ENCODE data around the gene YPEL2. TPM values are rescaled to one million over a fixed set of nuclear protein-coding genes. Genes with fewer than 3 reads are reported as not detected.
A peak's percentile ranks its signal among the peaks of the same experiment; 100 is the strongest.

The YPEL2 gene
- total and polyA plus RNA-seq, 2 experiments from 2014 or later: 20.2 to 26.0 TPM

DNA sequence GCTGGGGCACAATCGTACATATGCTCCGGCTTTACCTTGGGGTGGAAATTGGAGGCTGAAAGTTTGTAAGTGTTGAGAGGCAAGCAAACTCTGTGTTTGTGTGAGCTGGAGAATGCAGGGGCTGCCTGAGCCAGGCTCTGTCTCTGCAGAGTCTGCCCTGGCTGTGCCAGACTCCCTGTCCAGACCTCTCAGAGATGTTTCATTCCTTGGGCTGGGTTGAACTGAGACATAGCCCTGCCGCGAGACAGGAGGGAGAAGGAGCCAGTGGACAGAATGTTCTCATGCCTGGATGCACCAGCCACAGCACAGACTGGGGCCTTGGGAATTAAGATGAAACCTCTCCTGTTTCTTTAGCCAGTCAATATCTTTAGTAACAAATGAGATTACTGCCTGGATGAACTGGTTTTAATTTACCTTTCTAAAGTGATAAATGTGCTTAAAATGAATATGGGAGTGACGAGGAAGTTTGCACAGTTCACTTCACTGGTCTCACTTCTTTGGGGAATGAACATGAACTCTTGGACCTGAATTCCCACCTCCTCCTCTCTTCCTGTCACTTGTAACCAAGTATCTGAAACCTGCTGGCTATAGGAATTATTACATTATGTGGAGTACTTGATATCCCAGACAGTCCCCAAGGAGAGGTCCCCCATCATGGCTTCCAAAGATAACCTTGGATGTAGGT, 40.1 kb downstream of the YPEL2 start:
- 61% methylated on average over 5 of the region's 5 CpGs for WGBS (ENCODE audit: low lambda C conversion rate, missing lambda C conversion rate)
- no peak overlapping the region for H3K4me3 ChIP-seq
- H3K27ac ChIP-seq: peak overlapping the region; percentile 89
- DNase-seq (ENCODE audit: low spot score): peak; percentile 58
- TF ChIP-seq EZH2phosphoT487 (IDR thresholded peaks at IDR 0.05; ENCODE audit: low read depth, severe bottlenecking, unreplicated experiment) (no peak), EZH2 (IDR thresholded peaks at IDR 0.05; ENCODE audit: borderline replicate concordance) (no peak)
- TF ChIP-seq, protein P1, sequence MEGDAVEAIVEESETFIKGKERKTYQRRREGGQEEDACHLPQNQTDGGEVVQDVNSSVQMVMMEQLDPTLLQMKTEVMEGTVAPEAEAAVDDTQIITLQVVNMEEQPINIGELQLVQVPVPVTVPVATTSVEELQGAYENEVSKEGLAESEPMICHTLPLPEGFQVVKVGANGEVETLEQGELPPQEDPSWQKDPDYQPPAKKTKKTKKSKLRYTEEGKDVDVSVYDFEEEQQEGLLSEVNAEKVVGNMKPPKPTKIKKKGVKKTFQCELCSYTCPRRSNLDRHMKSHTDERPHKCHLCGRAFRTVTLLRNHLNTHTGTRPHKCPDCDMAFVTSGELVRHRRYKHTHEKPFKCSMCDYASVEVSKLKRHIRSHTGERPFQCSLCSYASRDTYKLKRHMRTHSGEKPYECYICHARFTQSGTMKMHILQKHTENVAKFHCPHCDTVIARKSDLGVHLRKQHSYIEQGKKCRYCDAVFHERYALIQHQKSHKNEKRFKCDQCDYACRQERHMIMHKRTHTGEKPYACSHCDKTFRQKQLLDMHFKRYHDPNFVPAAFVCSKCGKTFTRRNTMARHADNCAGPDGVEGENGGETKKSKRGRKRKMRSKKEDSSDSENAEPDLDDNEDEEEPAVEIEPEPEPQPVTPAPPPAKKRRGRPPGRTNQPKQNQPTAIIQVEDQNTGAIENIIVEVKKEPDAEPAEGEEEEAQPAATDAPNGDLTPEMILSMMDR (IDR thresholded peaks at IDR 0.05; ENCODE audit: poor library complexity): no peak
- peaks cover 62% of the 10 kb centered on the region for H3K4me1 ChIP-seq (ENCODE audit: insufficient read depth)
- no peaks in the 10 kb centered on the region for H3K27me3 ChIP-seq
- H3K9me2 ChIP-seq (replicated peaks; ENCODE audit: insufficient read depth): no peaks in the 10 kb centered on the region
- peaks cover 70% of the 10 kb centered on the region for H3K79me2 ChIP-seq
- no peak overlapping the region for H2AFZ ChIP-seq
- peak overlapping the region; percentile 35 for H3K4me2 ChIP-seq
- no peaks in the 10 kb centered on the region for H4K20me1 ChIP-seq (ENCODE audit: insufficient read depth, poor library complexity, severe bottlenecking)
- no peaks in the 10 kb centered on the region for H3K9me3 ChIP-seq (ENCODE audit: low read depth)
- no peaks in the 10 kb centered on the region for H3K36me3 ChIP-seq (replicated peaks; ENCODE audit: insufficient read depth, low read depth)

DNA sequence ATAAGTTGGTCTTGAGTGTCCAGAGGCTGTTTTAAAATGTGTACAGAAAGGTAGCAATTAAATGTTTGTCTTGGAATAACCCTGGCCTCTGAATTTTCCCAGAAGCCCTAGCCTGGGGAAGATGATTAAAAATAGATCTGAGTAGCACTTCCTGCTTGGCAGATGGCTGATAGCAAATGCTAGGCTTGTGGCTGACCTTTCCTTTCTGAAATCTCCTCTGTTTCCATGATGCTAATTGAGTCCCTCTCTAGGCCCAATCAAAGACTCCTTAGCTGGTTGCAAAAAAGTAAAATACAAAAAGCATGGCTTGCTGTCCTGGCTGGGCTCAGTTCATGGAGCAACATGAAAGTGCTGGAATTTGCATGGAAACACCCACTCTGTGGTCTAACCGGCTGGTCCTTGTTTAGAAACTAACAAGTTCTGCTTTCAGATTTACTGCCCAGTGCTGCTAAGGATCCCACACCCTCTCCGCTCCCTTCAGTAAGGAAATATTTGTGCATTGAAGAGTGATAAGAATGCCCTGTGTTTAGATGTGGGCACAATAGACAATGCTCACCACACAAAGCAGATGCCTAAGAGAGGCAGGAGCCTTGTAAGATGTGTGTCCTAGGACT, 40.8 kb downstream of the YPEL2 start:
- no peaks in the 10 kb centered on the region for H3K27me3 ChIP-seq
- peaks cover 76% of the 10 kb centered on the region for H3K79me2 ChIP-seq
- no peaks in the 10 kb centered on the region for H4K20me1 ChIP-seq (ENCODE audit: insufficient read depth, poor library complexity, severe bottlenecking)
- no peaks in the 10 kb centered on the region for H3K36me3 ChIP-seq (replicated peaks; ENCODE audit: insufficient read depth, low read depth)
- no peaks in the 10 kb centered on the region for H3K9me3 ChIP-seq (ENCODE audit: low read depth)
- H3K4me2 ChIP-seq: peak overlapping the region; percentile 35
- peak overlapping the region; percentile 89 for H3K27ac ChIP-seq
- H2AFZ ChIP-seq: no peak overlapping the region
- H3K4me1 ChIP-seq (ENCODE audit: insufficient read depth): peaks cover 57% of the 10 kb centered on the region
- 44% methylated on average over 2 of the region's 2 CpGs for WGBS (ENCODE audit: low lambda C conversion rate, missing lambda C conversion rate)
- peak; percentile 50 for DNase-seq (ENCODE audit: low spot score)
- no peaks in the 10 kb centered on the region for H3K9me2 ChIP-seq (replicated peaks; ENCODE audit: insufficient read depth)
- no peak overlapping the region for H3K4me3 ChIP-seq
- TF ChIP-seq, protein P1 (IDR thresholded peaks at IDR 0.05; ENCODE audit: poor library complexity): no peak
- no peak for TF ChIP-seq EZH2 (IDR thresholded peaks at IDR 0.05; ENCODE audit: borderline replicate concordance)
- no peak for TF ChIP-seq EZH2phosphoT487 (IDR thresholded peaks at IDR 0.05; ENCODE audit: low read depth, severe bottlenecking, unreplicated experiment)

DNA sequence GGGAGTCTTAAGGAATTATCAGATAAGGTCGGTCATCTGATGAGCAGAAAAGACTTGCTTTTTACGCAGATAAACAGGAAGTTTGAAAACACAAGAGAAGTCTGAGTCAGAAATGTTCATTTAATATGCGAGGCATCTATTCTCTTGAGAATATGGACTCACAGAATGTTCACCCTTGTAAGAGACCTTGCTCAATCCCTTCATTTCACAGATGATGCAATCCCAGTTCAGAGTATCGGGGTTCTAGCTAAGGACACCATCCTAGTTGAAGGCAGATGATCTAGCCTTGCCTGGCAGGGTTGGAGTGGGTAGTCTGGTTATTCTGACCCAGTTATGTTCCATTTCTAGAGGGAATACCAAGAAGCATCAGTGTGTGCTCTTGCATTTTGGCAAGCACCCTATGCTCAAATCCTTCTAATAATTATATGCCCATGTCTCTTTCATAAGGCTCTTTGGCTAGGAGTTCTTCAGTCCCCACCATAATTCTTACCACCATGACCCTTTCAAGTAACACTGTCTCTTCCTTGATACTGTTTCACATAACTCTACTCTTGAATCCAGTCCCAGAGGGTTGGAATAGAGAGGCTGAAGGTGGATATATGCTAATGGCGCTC, 42.5 kb downstream of the YPEL2 start:
- H4K20me1 ChIP-seq (ENCODE audit: insufficient read depth, poor library complexity, severe bottlenecking): no peaks in the 10 kb centered on the region
- H2AFZ ChIP-seq: no peak overlapping the region
- H3K27ac ChIP-seq: peak overlapping the region; percentile 89
- H3K36me3 ChIP-seq (replicated peaks; ENCODE audit: insufficient read depth, low read depth): no peaks in the 10 kb centered on the region
- no peak overlapping the region for H3K4me2 ChIP-seq
- 73% methylated on average over 5 of the region's 5 CpGs for WGBS (ENCODE audit: low lambda C conversion rate, missing lambda C conversion rate)
- TF ChIP-seq, protein P1 (IDR thresholded peaks at IDR 0.05; ENCODE audit: poor library complexity): no peak
- TF ChIP-seq EZH2phosphoT487 (IDR thresholded peaks at IDR 0.05; ENCODE audit: low read depth, severe bottlenecking, unreplicated experiment): no peak
- no peak for TF ChIP-seq EZH2 (IDR thresholded peaks at IDR 0.05; ENCODE audit: borderline replicate concordance)
- H3K4me1 ChIP-seq (ENCODE audit: insufficient read depth): peaks cover 43% of the 10 kb centered on the region
- DNase-seq (ENCODE audit: low spot score): peak; percentile 27
- no peak overlapping the region for H3K4me3 ChIP-seq
- H3K9me3 ChIP-seq (ENCODE audit: low read depth): no peaks in the 10 kb centered on the region
- H3K27me3 ChIP-seq: no peaks in the 10 kb centered on the region
- H3K79me2 ChIP-seq: peaks cover 80% of the 10 kb centered on the region
- H3K9me2 ChIP-seq (replicated peaks; ENCODE audit: insufficient read depth): no peaks in the 10 kb centered on the region

All from hepatocyte (in vitro differentiated cells).